H7 (cell line): ENCODE measurements around the gene SRSF7. TPM values are rescaled to one million over a fixed set of nuclear protein-coding genes. Genes with fewer than 3 reads are reported as not detected.
"Not testable (repeated sequence)": the region's sequence is repeated elsewhere in the genome, so short reads cannot be mapped to it uniquely, and the experiment has no call there.

Experiments
- DNase-seq: peaks from one replicate; pipeline ENCODE4 v3.0.0; 2012
- H3K27me3 ChIP-seq: 2 replicates; pipeline ENCODE4 v1.6.0; 2011; ENCODE audit warnings: mild to moderate bottlenecking, low read length; ENCODE audit not compliant: control insufficient read depth, insufficient read depth
- H3K36me3 ChIP-seq: replicated peaks from 2 replicates; pipeline ENCODE4 v1.5.1; 2011; ENCODE audit warnings: low read length; ENCODE audit not compliant: control insufficient read depth, insufficient read depth
- H3K4me3 ChIP-seq: 2 replicates; pipeline ENCODE4 v1.5.1; 2011; ENCODE audit warnings: low read depth, mild to moderate bottlenecking, control low read depth, low read length, moderate library complexity; ENCODE audit not compliant: insufficient read depth
- total RNA-seq: library from RNA; depleted of rRNA; stranded (reverse); fragments of >200 nt; shearing (Covaris generic); gene quantifications from 2 replicates; pipeline ENCODE4 v1.2.3, GENCODE V29; 2014; rRNA removed

SRSF7 gene
- 140 and 206 TPM in 2 replicates for total RNA-seq

- peak within 1 kb of the TSS; percentile 91 for H3K4me3 ChIP-seq
- H3K27me3 ChIP-seq: no peaks in the 10 kb centered on the region
- peak; percentile 95 for DNase-seq
- H3K36me3 ChIP-seq: peaks cover 24% of the 10 kb centered on the region
Measured at GRCh38 chr2:38750891-38751595, at the start of gene SRSF7. SRSF7 (minus strand) TSS chr2:38751361; CDS start chr2:38751256, 105 bp downstream.

GRCh38 chr2:38797953-38798352 lies 46.8 kb upstream of the SRSF7 start:
- Histone ChIP-seq H3K4me3 (no peak overlapping the region), H3K36me3 (no peaks in the 10 kb centered on the region), H3K27me3 (no peaks in the 10 kb centered on the region)
- DNase-seq: no peak

GRCh38 chr2:38797250-38797676 lies 46.1 kb upstream of the SRSF7 start:
- H3K36me3 ChIP-seq: no peaks in the 10 kb centered on the region
- no peak overlapping the region for H3K4me3 ChIP-seq
- no peak for DNase-seq
- no peaks in the 10 kb centered on the region for H3K27me3 ChIP-seq

DNA sequence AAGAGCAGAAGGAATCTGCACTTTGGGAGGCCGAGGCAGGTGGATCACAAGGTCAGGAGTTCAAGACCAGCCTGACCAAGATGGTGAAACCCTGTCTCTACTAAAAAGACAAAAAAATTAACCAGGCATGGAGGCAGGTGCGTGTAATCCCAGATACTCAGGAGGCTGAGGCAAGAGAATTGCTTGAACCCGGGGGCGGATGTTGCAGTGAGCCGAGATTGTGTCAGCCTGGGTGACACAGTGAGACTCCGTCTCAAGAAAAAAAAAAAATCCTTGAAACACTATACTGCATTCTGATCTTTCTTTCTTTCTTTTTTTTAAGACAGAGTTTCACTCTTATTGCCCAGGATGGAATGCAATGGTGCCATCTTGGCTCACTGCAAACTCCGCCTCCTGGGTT lies 43.9 kb upstream of the SRSF7 start:
- DNase-seq, H3K27me3 ChIP-seq, H3K36me3 ChIP-seq, H3K4me3 ChIP-seq: not testable (repeated sequence)

GRCh38 chr2:38794235-38794946 lies 43.2 kb upstream of the SRSF7 start:
- no peak for DNase-seq
- Histone ChIP-seq H3K4me3 (no peak overlapping the region), H3K27me3 (no peaks in the 10 kb centered on the region)

DNA sequence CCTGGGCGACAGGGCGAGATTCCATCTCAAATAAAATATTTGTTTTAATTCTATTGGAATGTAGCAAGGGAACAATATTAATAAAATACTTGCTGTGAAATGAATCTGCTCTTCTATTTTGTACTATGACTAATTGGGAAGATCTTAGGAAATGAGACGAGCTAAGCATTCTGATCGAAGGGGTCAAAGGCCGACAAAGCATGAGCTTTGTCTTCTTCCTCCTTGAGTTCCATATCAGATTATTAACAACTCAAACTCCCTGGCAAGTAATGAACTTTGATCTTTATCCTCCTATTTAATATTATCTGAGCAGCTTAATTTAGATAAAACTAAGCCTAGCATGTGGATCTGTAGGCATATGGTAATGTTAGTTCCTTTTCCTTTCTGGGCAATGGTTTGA lies 42.4 kb upstream of the SRSF7 start:
- Histone ChIP-seq H3K27me3 (no peaks in the 10 kb centered on the region), H3K36me3 (no peaks in the 10 kb centered on the region), H3K4me3 (no peak overlapping the region)
- no peak for DNase-seq

More at GRCh38 chr2:38794235-38794946, 43.2 kb upstream of the SRSF7 start:
- H3K36me3 ChIP-seq: no peaks in the 10 kb centered on the region

- no peak for DNase-seq
- H3K36me3 ChIP-seq: no peaks in the 10 kb centered on the region
- no peaks in the 10 kb centered on the region for H3K27me3 ChIP-seq
- no peak overlapping the region for H3K4me3 ChIP-seq
Measured at GRCh38 chr2:38792751-38793150, 41.6 kb upstream of the SRSF7 start.

- DNase-seq, H3K4me3 ChIP-seq, H3K36me3 ChIP-seq, H3K27me3 ChIP-seq: not testable (repeated sequence)
Measured at GRCh38 chr2:38792321-38792720, 41.2 kb upstream of the SRSF7 start.

GRCh38 chr2:38791744-38792143 lies 40.6 kb upstream of the SRSF7 start:
- Histone ChIP-seq H3K4me3 (no peak overlapping the region), H3K27me3 (no peaks in the 10 kb centered on the region), H3K36me3 (no peaks in the 10 kb centered on the region)
- DNase-seq: no peak

DNA sequence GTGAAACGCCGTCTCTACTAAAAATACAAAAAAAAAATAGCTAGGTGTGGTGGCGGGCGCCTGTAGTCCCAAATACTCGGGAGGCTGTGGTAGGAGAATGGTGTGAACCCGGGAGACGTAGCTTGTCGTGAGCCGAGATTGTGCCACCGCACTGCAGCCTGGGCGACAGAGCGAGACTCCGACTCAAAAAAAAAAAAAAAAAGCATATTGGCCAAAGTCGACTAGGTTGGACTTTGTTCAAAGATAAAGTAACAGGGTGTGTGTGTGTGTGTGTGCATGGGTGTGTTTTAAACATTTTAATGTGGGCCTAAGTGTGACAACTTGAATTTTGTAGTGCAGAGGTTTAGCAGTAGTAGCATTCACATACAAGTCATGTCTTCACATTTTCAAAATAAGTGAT lies 38.5 kb upstream of the SRSF7 start:
- no peaks in the 10 kb centered on the region for H3K27me3 ChIP-seq
- H3K4me3 ChIP-seq: no peak overlapping the region
- no peaks in the 10 kb centered on the region for H3K36me3 ChIP-seq
- DNase-seq: no peak

GRCh38 chr2:38788306-38788705 lies 37.1 kb upstream of the SRSF7 start:
- DNase-seq: no peak
- no peaks in the 10 kb centered on the region for H3K27me3 ChIP-seq
- no peak overlapping the region for H3K4me3 ChIP-seq
- no peaks in the 10 kb centered on the region for H3K36me3 ChIP-seq

- no peak for DNase-seq
- no peaks in the 10 kb centered on the region for H3K27me3 ChIP-seq
- no peak overlapping the region for H3K4me3 ChIP-seq
- peaks cover 1% of the 10 kb centered on the region for H3K36me3 ChIP-seq
Measured at GRCh38 chr2:38783586-38783985, 32.4 kb upstream of the SRSF7 start.

DNA sequence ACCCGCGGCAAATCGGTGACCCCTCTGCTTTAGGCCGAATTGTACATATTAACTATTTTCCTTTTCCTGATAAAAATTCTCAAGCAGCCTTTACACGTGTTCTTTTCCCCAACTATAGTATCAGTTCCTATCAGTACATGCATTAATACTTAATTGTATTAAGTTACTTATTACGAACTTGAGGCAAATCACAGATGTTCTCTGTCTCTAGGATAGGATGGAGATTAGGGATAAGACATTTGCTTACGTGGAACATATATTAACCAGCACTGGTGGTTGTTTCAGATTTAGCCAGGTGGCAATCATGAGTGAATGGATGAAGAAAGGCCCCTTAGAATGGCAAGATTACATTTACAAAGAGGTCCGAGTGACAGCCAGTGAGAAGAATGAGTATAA lies 27.5 kb upstream of the SRSF7 start:
- peak overlapping the region; percentile 53 for H3K4me3 ChIP-seq
- no peak for DNase-seq
- no peaks in the 10 kb centered on the region for H3K27me3 ChIP-seq
- peaks cover 1% of the 10 kb centered on the region for H3K36me3 ChIP-seq

- DNase-seq: no peak
- H3K27me3 ChIP-seq: no peaks in the 10 kb centered on the region
Measured at GRCh38 chr2:38776531-38776930, 25.4 kb upstream of the SRSF7 start.

GRCh38 chr2:38775921-38776225 lies 24.7 kb upstream of the SRSF7 start:
- H3K4me3 ChIP-seq: no peak overlapping the region
- DNase-seq: no peak
- H3K36me3 ChIP-seq: no peaks in the 10 kb centered on the region; the same call in 1 of the 2 replicates
- no peaks in the 10 kb centered on the region for H3K27me3 ChIP-seq

More at GRCh38 chr2:38776531-38776930, 25.4 kb upstream of the SRSF7 start:
- no peak overlapping the region for H3K4me3 ChIP-seq
- H3K36me3 ChIP-seq: peaks cover 1% of the 10 kb centered on the region
